GM12874 (cell line): Measurements from ENCODE around the gene MIF.

Source experiments
- TF ChIP-seq, protein P1 (sequence below): IDR thresholded peaks from 2 replicates; pipeline ENCODE4 v1.5.1; 2011; ENCODE audit warnings: low read depth, mild to moderate bottlenecking, control low read depth, low read length, moderate library complexity; ENCODE audit not compliant: insufficient read depth

The MIF gene

GRCh38 chr22:23925020-23925606 is 30.9 kb downstream of the MIF start:
- TF ChIP-seq, protein P1, sequence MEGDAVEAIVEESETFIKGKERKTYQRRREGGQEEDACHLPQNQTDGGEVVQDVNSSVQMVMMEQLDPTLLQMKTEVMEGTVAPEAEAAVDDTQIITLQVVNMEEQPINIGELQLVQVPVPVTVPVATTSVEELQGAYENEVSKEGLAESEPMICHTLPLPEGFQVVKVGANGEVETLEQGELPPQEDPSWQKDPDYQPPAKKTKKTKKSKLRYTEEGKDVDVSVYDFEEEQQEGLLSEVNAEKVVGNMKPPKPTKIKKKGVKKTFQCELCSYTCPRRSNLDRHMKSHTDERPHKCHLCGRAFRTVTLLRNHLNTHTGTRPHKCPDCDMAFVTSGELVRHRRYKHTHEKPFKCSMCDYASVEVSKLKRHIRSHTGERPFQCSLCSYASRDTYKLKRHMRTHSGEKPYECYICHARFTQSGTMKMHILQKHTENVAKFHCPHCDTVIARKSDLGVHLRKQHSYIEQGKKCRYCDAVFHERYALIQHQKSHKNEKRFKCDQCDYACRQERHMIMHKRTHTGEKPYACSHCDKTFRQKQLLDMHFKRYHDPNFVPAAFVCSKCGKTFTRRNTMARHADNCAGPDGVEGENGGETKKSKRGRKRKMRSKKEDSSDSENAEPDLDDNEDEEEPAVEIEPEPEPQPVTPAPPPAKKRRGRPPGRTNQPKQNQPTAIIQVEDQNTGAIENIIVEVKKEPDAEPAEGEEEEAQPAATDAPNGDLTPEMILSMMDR = no peak

DNA sequence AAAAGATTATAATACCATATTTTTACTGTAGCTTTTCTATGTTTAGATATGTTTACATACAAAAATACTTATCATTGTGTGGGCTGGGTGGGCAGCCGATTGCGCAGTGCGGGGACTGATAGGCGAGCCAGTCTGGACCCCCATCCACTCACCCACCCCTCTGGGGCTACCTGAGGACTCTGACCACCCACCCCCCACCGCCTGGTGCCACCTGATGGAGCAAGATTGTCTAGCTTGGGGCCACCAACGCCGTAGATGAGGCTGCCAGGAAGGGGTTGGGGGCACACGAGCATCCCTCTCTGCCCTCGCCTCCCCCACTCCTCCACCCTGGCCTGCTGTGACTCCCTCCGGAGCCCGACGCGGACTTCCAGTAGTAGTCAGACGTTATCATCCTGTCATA is 32.4 kb downstream of the MIF start:
- TF ChIP-seq, protein P1 = no peak

GRCh38 chr22:23938328-23939016 is 44.3 kb downstream of the MIF start:
- TF ChIP-seq, protein P1 = no peak

DNA sequence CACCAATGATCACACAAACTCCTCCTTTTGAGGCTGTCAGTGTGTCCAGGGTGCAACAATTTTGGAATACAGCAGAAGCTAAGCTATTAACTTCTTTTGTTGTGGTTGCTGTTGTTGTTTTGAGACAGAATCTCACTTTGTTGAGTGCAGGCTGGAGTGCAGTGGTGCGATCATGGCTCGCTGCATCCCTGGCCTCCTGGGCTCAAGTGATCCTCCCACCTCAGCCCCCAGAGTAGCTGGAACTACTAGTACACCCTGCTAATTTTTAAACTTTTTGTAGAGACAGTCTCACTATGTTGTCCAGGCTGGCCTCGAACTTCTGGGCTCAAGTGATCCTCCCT is 44.8 kb downstream of the MIF start:
- TF ChIP-seq, protein P1 = no peak
